HepG2 (cell line): ENCODE results near the gene PLB1. TPM values are rescaled to one million over a fixed set of nuclear protein-coding genes. Genes with fewer than 3 reads are reported as not detected.
A peak's percentile ranks its signal among the peaks of the same experiment; 100 is the strongest.

Experiments used
- E2F5 ChIP-seq: sonication (generic); formaldehyde crosslinking; conservative IDR thresholded peaks from 2 replicates; pipeline ENCODE4 v1.4.0; 2020; ENCODE audit warnings: missing genetic modification reagents
- KAT8 ChIP-seq: IDR thresholded peaks from 2 replicates; pipeline ENCODE4 v1.6.1; 2016; ENCODE audit warnings: missing genetic modification reagents, missing compliant biosample characterization
- KLF16 ChIP-seq, 2 experiments: sonication (generic) in 1 of 2; formaldehyde crosslinking in 1 of 2; IDR thresholded peaks; 2 replicates each; pipeline versions ENCODE4 v1.6.1 to v1.8.0; 2016 to 2023; ENCODE audit warnings: missing genetic modification reagents in 2 of 2, missing compliant biosample characterization in 1 of 2
- ONECUT2 ChIP-seq: sonication (generic); formaldehyde crosslinking; IDR thresholded peaks from 2 replicates; pipeline ENCODE4 v1.4.0; 2020; ENCODE audit warnings: missing genetic modification reagents
- REST ChIP-seq, 2 experiments: IDR thresholded peaks; 2 replicates each; pipeline ENCODE4 v1.6.1; 2011 to 2012; ENCODE audit warnings: low read length in 2 of 2, borderline replicate concordance in 1 of 2, low read depth in 1 of 2, mild to moderate bottlenecking in 1 of 2, moderate library complexity in 1 of 2
- SAP130 ChIP-seq: IDR thresholded peaks from 2 replicates; pipeline ENCODE4 v1.6.1; 2016; ENCODE audit warnings: low read depth
- SOX13 ChIP-seq, 3 experiments: fragments of 450-650 bp in 1 of 3; sonication (generic) in 1 of 3; formaldehyde crosslinking in 1 of 3; IDR thresholded peaks in 2 of 3; conservative IDR thresholded peaks in 1 of 3; 2 replicates each; pipeline versions ENCODE4 v1.5.0 to v1.6.1; 2016 to 2020; ENCODE audit warnings: antibody characterized with exemption in 1 of 3, mild to moderate bottlenecking in 1 of 3, missing compliant biosample characterization in 1 of 3, missing genetic modification reagents in 1 of 3, moderate library complexity in 1 of 3
- SSRP1 ChIP-seq: IDR thresholded peaks from 2 replicates; pipeline ENCODE4 v1.6.1; 2016; ENCODE audit warnings: control low read depth
- TBL1XR1 ChIP-seq: fragments of 150-350 bp; IDR thresholded peaks from 2 replicates; pipeline ENCODE4 v1.6.1; 2014; ENCODE audit warnings: borderline replicate concordance, low read length; ENCODE audit not compliant: partially characterized antibody
- ZMYM2 ChIP-seq: sonication (generic); formaldehyde crosslinking; IDR thresholded peaks from 2 replicates; pipeline ENCODE4 v1.8.0; 2022; ENCODE audit warnings: mild to moderate bottlenecking, missing genetic modification reagents
- ZNF609 ChIP-seq: sonication (generic); formaldehyde crosslinking; IDR thresholded peaks from 2 replicates; pipeline ENCODE4 v1.4.0; 2020; ENCODE audit warnings: mild to moderate bottlenecking, missing genetic modification reagents, borderline replicate concordance
- ZNF724P ChIP-seq: sonication (generic); formaldehyde crosslinking; IDR thresholded peaks from 2 replicates; pipeline ENCODE4 v1.8.0; 2022; ENCODE audit warnings: missing genetic modification reagents, borderline replicate concordance
- ZNF772 ChIP-seq: sonication (generic); formaldehyde crosslinking; IDR thresholded peaks from 2 replicates; pipeline ENCODE4 v1.5.0; 2020; ENCODE audit warnings: mild to moderate bottlenecking, missing genetic modification reagents
- ZSCAN12 ChIP-seq: sonication (generic); formaldehyde crosslinking; IDR thresholded peaks from 2 replicates; pipeline ENCODE4 v1.9.0; 2021; ENCODE audit warnings: mild to moderate bottlenecking, missing genetic modification reagents
- ZSCAN31 ChIP-seq: sonication (generic); formaldehyde crosslinking; IDR thresholded peaks from 2 replicates; pipeline ENCODE4 v1.5.0; 2020; ENCODE audit warnings: low read depth, mild to moderate bottlenecking, missing genetic modification reagents
- polyA plus RNA-seq, 8 experiments: library from polyadenylated mRNA; depleted of rRNA in 3 of 8; stranded (reverse) in 7 of 8; unstranded in 1 of 8; fragments of >200 nt; fragmentation: Illumina TruSeq in 4 of 8; extraction: Trizol in 4 of 8; gene quantifications; 2 replicates each; pipeline versions ENCODE4 v1.2.1 to v1.2.3, GENCODE V29; 2011 to 2016; ENCODE audit warnings: low read depth in 4 of 8, missing spikeins in 1 of 8, mixed read lengths in 1 of 8; ENCODE audit not compliant: insufficient read depth in 1 of 8
- total RNA-seq, 5 experiments: library from RNA; depleted of rRNA; stranded (reverse); fragments of >200 nt; fragmentation: Illumina TruSeq; extraction: Trizol; gene quantifications; 2 replicates each; pipeline ENCODE4 v1.2.3, GENCODE V29; 2016; ENCODE audit warnings: low read depth in 1 of 5
- TF ChIP-seq, protein P1 (sequence below): sonication (generic); formaldehyde crosslinking; IDR thresholded peaks from 2 replicates; pipeline ENCODE4 v1.4.0; 2020; ENCODE audit warnings: missing genetic modification reagents, borderline replicate concordance

Gene PLB1
- total and polyA plus RNA-seq, 2 of the 13 experiments (the other 11 are each of a cell fraction or from before 2014, with no cell fraction given) = 0.20 to 1.8 TPM

- TF ChIP-seq ZNF609 (CRISPR knock-in tag) = no peak
- no peak for TF ChIP-seq SSRP1
- peak; percentile 59 for TF ChIP-seq SAP130 (CRISPR knock-in tag)
- TF ChIP-seq KLF16 (CRISPR knock-in tag; IDR thresholded peaks at IDR 0.05) = peak in 1 of 2 experiments; percentile 55; a peak in 1 of 4 replicates
- TF ChIP-seq ZNF772 (CRISPR knock-in tag) = peak; percentile 37; the same call in 1 of the 2 replicates
- no peak for TF ChIP-seq ONECUT2 (CRISPR knock-in tag)
- TF ChIP-seq KAT8 (CRISPR knock-in tag) = peak; percentile 72
- no peak for TF ChIP-seq ZSCAN12 (CRISPR knock-in tag)
- no peak for TF ChIP-seq SOX13 (IDR thresholded peaks at IDR 0.05)
- TF ChIP-seq SOX13 (CRISPR knock-in tag; conservative IDR thresholded peaks at IDR 0.05 in 1 of 2, IDR thresholded peaks at IDR 0.05 in 1 of 2) = peak in 1 of 2 experiments; percentile 30; a peak in 1 of 4 replicates
- TF ChIP-seq ZSCAN31 (CRISPR knock-in tag) = no peak
- no peak for TF ChIP-seq E2F5 (CRISPR knock-in tag)
- TF ChIP-seq ZNF724P (CRISPR knock-in tag) = no peak
- TF ChIP-seq, protein P1, sequence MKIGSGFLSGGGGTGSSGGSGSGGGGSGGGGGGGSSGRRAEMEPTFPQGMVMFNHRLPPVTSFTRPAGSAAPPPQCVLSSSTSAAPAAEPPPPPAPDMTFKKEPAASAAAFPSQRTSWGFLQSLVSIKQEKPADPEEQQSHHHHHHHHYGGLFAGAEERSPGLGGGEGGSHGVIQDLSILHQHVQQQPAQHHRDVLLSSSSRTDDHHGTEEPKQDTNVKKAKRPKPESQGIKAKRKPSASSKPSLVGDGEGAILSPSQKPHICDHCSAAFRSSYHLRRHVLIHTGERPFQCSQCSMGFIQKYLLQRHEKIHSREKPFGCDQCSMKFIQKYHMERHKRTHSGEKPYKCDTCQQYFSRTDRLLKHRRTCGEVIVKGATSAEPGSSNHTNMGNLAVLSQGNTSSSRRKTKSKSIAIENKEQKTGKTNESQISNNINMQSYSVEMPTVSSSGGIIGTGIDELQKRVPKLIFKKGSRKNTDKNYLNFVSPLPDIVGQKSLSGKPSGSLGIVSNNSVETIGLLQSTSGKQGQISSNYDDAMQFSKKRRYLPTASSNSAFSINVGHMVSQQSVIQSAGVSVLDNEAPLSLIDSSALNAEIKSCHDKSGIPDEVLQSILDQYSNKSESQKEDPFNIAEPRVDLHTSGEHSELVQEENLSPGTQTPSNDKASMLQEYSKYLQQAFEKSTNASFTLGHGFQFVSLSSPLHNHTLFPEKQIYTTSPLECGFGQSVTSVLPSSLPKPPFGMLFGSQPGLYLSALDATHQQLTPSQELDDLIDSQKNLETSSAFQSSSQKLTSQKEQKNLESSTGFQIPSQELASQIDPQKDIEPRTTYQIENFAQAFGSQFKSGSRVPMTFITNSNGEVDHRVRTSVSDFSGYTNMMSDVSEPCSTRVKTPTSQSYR (CRISPR knock-in tag) = peak; percentile 44; the same call in 1 of the 2 replicates
- TF ChIP-seq REST (IDR thresholded peaks at IDR 0.05; ENCODE audit: borderline replicate concordance in 1 of 2, low read depth in 1 of 2, low read length in 2 of 2) = no peak
- TF ChIP-seq TBL1XR1 = peak; percentile 48
- no peak for TF ChIP-seq ZMYM2 (CRISPR knock-in tag)
Observed at GRCh38 chr2:28566521-28567041, 70.7 kb downstream of the PLB1 start (continued).
